OCI-LY1 (cell line): ENCODE measurements around the gene THEM5.

Source experiments
- H2AFZ ChIP-seq: fragments of 200-600 bp; sonication (generic), shearing (Covaris generic); 2 replicates; pipeline ENCODE4 v1.6.0; 2014; ENCODE audit warnings: antibody characterized with exemption, mild to moderate bottlenecking, low read length
- H3F3A ChIP-seq: fragments of 200-600 bp; sonication (generic), shearing (Covaris generic); 2 replicates; pipeline ENCODE4 v1.6.0; 2014; ENCODE audit warnings: mild to moderate bottlenecking, antibody characterized with exemption, low read length, moderate library complexity; ENCODE audit not compliant: insufficient read depth
- H3K27ac ChIP-seq: fragments of 200-600 bp; sonication (generic); 2 replicates; pipeline ENCODE4 v1.5.1; 2014; ENCODE audit warnings: low read length, mixed run types, mild to moderate bottlenecking, low read depth; ENCODE audit not compliant: poor library complexity, severe bottlenecking
- H3K27me3 ChIP-seq: fragments of 200-600 bp; sonication (generic); 2 replicates; pipeline ENCODE4 v1.6.0; 2014; ENCODE audit warnings: antibody characterized with exemption, mild to moderate bottlenecking, low read length, moderate library complexity; ENCODE audit not compliant: insufficient read depth
- H3K36me3 ChIP-seq: fragments of 200-600 bp; sonication (generic); 2 replicates; pipeline ENCODE4 v1.6.1; 2014; ENCODE audit warnings: mild to moderate bottlenecking, antibody characterized with exemption, low read length, moderate library complexity, mixed read lengths; ENCODE audit not compliant: insufficient read depth
- H3K4me1 ChIP-seq: fragments of 200-600 bp; sonication (generic); 2 replicates; pipeline ENCODE4 v1.5.1; 2014; ENCODE audit warnings: mild to moderate bottlenecking, low read length, moderate library complexity; ENCODE audit not compliant: insufficient read depth, severe bottlenecking
- H3K4me2 ChIP-seq: fragments of 200-600 bp; sonication (generic), shearing (Covaris generic); 2 replicates; pipeline ENCODE4 v1.6.1; 2014; ENCODE audit warnings: low read length
- H3K4me3 ChIP-seq: fragments of 200-600 bp; sonication (generic); 2 replicates; pipeline ENCODE4 v1.5.1; 2014; ENCODE audit warnings: low read length, low read depth, mild to moderate bottlenecking, mixed read lengths; ENCODE audit not compliant: poor library complexity, severe bottlenecking
- H3K79me2 ChIP-seq: fragments of 200-600 bp; shearing (Covaris generic); 2 replicates; pipeline ENCODE4 v1.6.1; 2016; ENCODE audit warnings: mixed run types, low read length, mixed read lengths; ENCODE audit not compliant: insufficient read depth
- H3K9ac ChIP-seq: fragments of 200-600 bp; sonication (generic), shearing (Covaris generic); 2 replicates; pipeline ENCODE4 v1.6.1; 2014; ENCODE audit warnings: mild to moderate bottlenecking, low read length, mixed read lengths
- H3K9me2 ChIP-seq: fragments of 200-600 bp; sonication (generic), shearing (Covaris generic); 2 replicates; pipeline ENCODE4 v1.6.1; 2014; ENCODE audit warnings: low read depth, mild to moderate bottlenecking, low read length, mixed read lengths
- H3K9me3 ChIP-seq: fragments of 200-600 bp; shearing (Covaris generic); 2 replicates; pipeline ENCODE4 v1.6.1; 2014; ENCODE audit warnings: low read length, mixed read lengths
- H4K20me1 ChIP-seq: fragments of 200-600 bp; sonication (generic), shearing (Covaris generic); 2 replicates; pipeline ENCODE4 v1.6.0; 2016; ENCODE audit warnings: mild to moderate bottlenecking, low read length; ENCODE audit not compliant: insufficient read depth
- CTCF ChIP-seq: fragments of 200-600 bp; sonication (generic), shearing (Covaris generic); IDR thresholded peaks from 2 replicates; pipeline ENCODE4 v1.5.1; 2017; ENCODE audit warnings: mild to moderate bottlenecking, antibody characterized with exemption, low read length, moderate library complexity, mixed read lengths
- EZH2 ChIP-seq: fragments of 200-600 bp; sonication (generic), shearing (Covaris generic); IDR thresholded peaks from 2 replicates; pipeline ENCODE4 v1.8.0; 2017; ENCODE audit warnings: borderline replicate concordance, mixed run types, mild to moderate bottlenecking, antibody characterized with exemption, low read length, moderate library complexity, mixed read lengths

THEM5 gene

GRCh38 chr1:151852733-151853132 lies 779 bp downstream of the THEM5 start:
- Histone ChIP-seq H3K4me2 (no peak overlapping the region), H2AFZ (no peak overlapping the region), H3K4me1 (no peaks in the 10 kb centered on the region), H3K36me3 (no peaks in the 10 kb centered on the region), H3K27ac (no peak overlapping the region), H3K79me2 (no peaks in the 10 kb centered on the region), H4K20me1 (no peaks in the 10 kb centered on the region), H3F3A (no peaks in the 10 kb centered on the region), H3K27me3 (peaks cover 3% of the 10 kb centered on the region; the same call in 1 of the 2 replicates), H3K4me3 (no peak overlapping the region), H3K9me3 (no peaks in the 10 kb centered on the region), H3K9ac (no peak overlapping the region), H3K9me2 (no peaks in the 10 kb centered on the region)
- no peak for TF ChIP-seq CTCF
- TF ChIP-seq EZH2 = no peak

GRCh38 chr1:151851886-151852285 lies 1.6 kb downstream of the THEM5 start:
- H3F3A ChIP-seq = no peaks in the 10 kb centered on the region
- H4K20me1 ChIP-seq = no peaks in the 10 kb centered on the region
- H3K27ac ChIP-seq = no peak overlapping the region
- H3K4me2 ChIP-seq = no peak overlapping the region
- no peaks in the 10 kb centered on the region for H3K79me2 ChIP-seq
- no peak overlapping the region for H3K4me3 ChIP-seq
- TF ChIP-seq CTCF = no peak
- no peak for TF ChIP-seq EZH2
- H3K27me3 ChIP-seq = peaks cover 3% of the 10 kb centered on the region; the same call in 1 of the 2 replicates
- H3K9me3 ChIP-seq = no peaks in the 10 kb centered on the region
- no peaks in the 10 kb centered on the region for H3K4me1 ChIP-seq
- no peak overlapping the region for H2AFZ ChIP-seq
- H3K36me3 ChIP-seq = no peaks in the 10 kb centered on the region
- H3K9me2 ChIP-seq = no peaks in the 10 kb centered on the region
- no peak overlapping the region for H3K9ac ChIP-seq

GRCh38 chr1:151849871-151850270 lies 3.6 kb downstream of the THEM5 start:
- no peak overlapping the region for H3K4me2 ChIP-seq
- no peaks in the 10 kb centered on the region for H3K79me2 ChIP-seq
- H3K4me3 ChIP-seq = no peak overlapping the region
- H3K27me3 ChIP-seq = no peaks in the 10 kb centered on the region; the same call in 1 of the 2 replicates
- no peaks in the 10 kb centered on the region for H3K9me3 ChIP-seq
- no peaks in the 10 kb centered on the region for H3K36me3 ChIP-seq
- H3K9me2 ChIP-seq = no peaks in the 10 kb centered on the region
- TF ChIP-seq EZH2 = no peak
- TF ChIP-seq CTCF = no peak
- no peaks in the 10 kb centered on the region for H3F3A ChIP-seq
- H3K9ac ChIP-seq = no peak overlapping the region
- H2AFZ ChIP-seq = no peak overlapping the region
- no peak overlapping the region for H3K27ac ChIP-seq
- H4K20me1 ChIP-seq = no peaks in the 10 kb centered on the region
- H3K4me1 ChIP-seq = peaks cover 8% of the 10 kb centered on the region
